ENCODE data around the gene CLTB.

Gene CLTB

GRCh38 chr5:176382721-176383120 is 33.6 kb downstream of the CLTB start:
- Histone ChIP-seq H3K27me3 (ENCODE audit: control insufficient read depth, insufficient read depth, low read length) (no peaks in the 10 kb centered on the region), H3K4me3 (ENCODE audit: low read length) (no peak overlapping the region), H3K9me3 (ENCODE audit: control insufficient read depth, insufficient read depth, low read length) (no peaks in the 10 kb centered on the region), H3K36me3 (ENCODE audit: control insufficient read depth, insufficient read depth, low read length) (peaks cover 26% of the 10 kb centered on the region), H3K27ac (ENCODE audit: low read length) (no peak overlapping the region), H3K4me1 (ENCODE audit: control insufficient read depth, insufficient read depth, low read length) (no peaks in the 10 kb centered on the region)
- DNase-seq (ENCODE audit: low read depth, low spot score), result no peak
- WGBS (ENCODE audit: insufficient coverage, insufficient read length), result no CpG with 5 or more reads among the region's 3 CpGs

- no CpG with 5 or more reads among the region's 3 CpGs for WGBS (ENCODE audit: insufficient coverage, insufficient read length)
- no peak for DNase-seq (ENCODE audit: low read depth, low spot score)
- no peaks in the 10 kb centered on the region for H3K9me3 ChIP-seq (ENCODE audit: control insufficient read depth, insufficient read depth, low read length)
- H3K27me3 ChIP-seq (ENCODE audit: control insufficient read depth, insufficient read depth, low read length), result no peaks in the 10 kb centered on the region
- no peaks in the 10 kb centered on the region for H3K4me1 ChIP-seq (ENCODE audit: control insufficient read depth, insufficient read depth, low read length)
- no peak overlapping the region for H3K27ac ChIP-seq (ENCODE audit: low read length)
- H3K36me3 ChIP-seq (ENCODE audit: control insufficient read depth, insufficient read depth, low read length), result peaks cover 26% of the 10 kb centered on the region
- no peak overlapping the region for H3K4me3 ChIP-seq (ENCODE audit: low read length)
Measured at GRCh38 chr5:176381979-176382378, 34.4 kb downstream of the CLTB start.

- no peaks in the 10 kb centered on the region for H3K4me1 ChIP-seq (ENCODE audit: control insufficient read depth, insufficient read depth, low read length)
- H3K36me3 ChIP-seq (ENCODE audit: control insufficient read depth, insufficient read depth, low read length), result peaks cover 26% of the 10 kb centered on the region
- DNase-seq (ENCODE audit: low read depth, low spot score), result no peak
- H3K27me3 ChIP-seq (ENCODE audit: control insufficient read depth, insufficient read depth, low read length), result no peaks in the 10 kb centered on the region
- H3K9me3 ChIP-seq (ENCODE audit: control insufficient read depth, insufficient read depth, low read length), result no peaks in the 10 kb centered on the region
- no peak overlapping the region for H3K27ac ChIP-seq (ENCODE audit: low read length)
- no CpG with 5 or more reads among the region's 3 CpGs for WGBS (ENCODE audit: insufficient coverage, insufficient read length)
- H3K4me3 ChIP-seq (ENCODE audit: low read length), result no peak overlapping the region
Measured at GRCh38 chr5:176381423-176381822, 34.9 kb downstream of the CLTB start.

- no CpG with 5 or more reads among the region's 3 CpGs for WGBS (ENCODE audit: insufficient coverage, insufficient read length)
- peaks cover 19% of the 10 kb centered on the region for H3K36me3 ChIP-seq (ENCODE audit: control insufficient read depth, insufficient read depth, low read length)
- H3K27me3 ChIP-seq (ENCODE audit: control insufficient read depth, insufficient read depth, low read length), result no peaks in the 10 kb centered on the region
- H3K4me3 ChIP-seq (ENCODE audit: low read length), result no peak overlapping the region
- no peak for DNase-seq (ENCODE audit: low read depth, low spot score)
- no peaks in the 10 kb centered on the region for H3K4me1 ChIP-seq (ENCODE audit: control insufficient read depth, insufficient read depth, low read length)
- H3K27ac ChIP-seq (ENCODE audit: low read length), result no peak overlapping the region
- no peaks in the 10 kb centered on the region for H3K9me3 ChIP-seq (ENCODE audit: control insufficient read depth, insufficient read depth, low read length)
Measured at GRCh38 chr5:176379881-176380280, 36.5 kb downstream of the CLTB start.

- Histone ChIP-seq H3K9me3 (ENCODE audit: control insufficient read depth, insufficient read depth, low read length) (no peaks in the 10 kb centered on the region), H3K36me3 (ENCODE audit: control insufficient read depth, insufficient read depth, low read length) (peaks cover 2% of the 10 kb centered on the region; the same call in 1 of the 2 replicates), H3K4me3 (ENCODE audit: low read length) (no peak overlapping the region), H3K27me3 (ENCODE audit: control insufficient read depth, insufficient read depth, low read length) (no peaks in the 10 kb centered on the region), H3K4me1 (ENCODE audit: control insufficient read depth, insufficient read depth, low read length) (no peaks in the 10 kb centered on the region), H3K27ac (ENCODE audit: low read length) (no peak overlapping the region)
- no peak for DNase-seq (ENCODE audit: low read depth, low spot score)
- WGBS (ENCODE audit: insufficient coverage, insufficient read length), result no CpG with 5 or more reads among the region's 7 CpGs
Measured at GRCh38 chr5:176373100-176373818, 43.1 kb downstream of the CLTB start.

- no CpG with 5 or more reads among the region's 13 CpGs for WGBS (ENCODE audit: insufficient coverage, insufficient read length)
- Histone ChIP-seq H3K27ac (ENCODE audit: low read length) (no peak overlapping the region), H3K27me3 (ENCODE audit: control insufficient read depth, insufficient read depth, low read length) (no peaks in the 10 kb centered on the region), H3K4me1 (ENCODE audit: control insufficient read depth, insufficient read depth, low read length) (no peaks in the 10 kb centered on the region), H3K4me3 (ENCODE audit: low read length) (no peak overlapping the region), H3K36me3 (ENCODE audit: control insufficient read depth, insufficient read depth, low read length) (peaks cover 2% of the 10 kb centered on the region; the same call in 1 of the 2 replicates), H3K9me3 (ENCODE audit: control insufficient read depth, insufficient read depth, low read length) (no peaks in the 10 kb centered on the region)
- DNase-seq (ENCODE audit: low read depth, low spot score), result no peak
Measured at GRCh38 chr5:176371621-176372539, 44.5 kb downstream of the CLTB start.

GRCh38 chr5:176369934-176370711 is 46.2 kb downstream of the CLTB start:
- no CpG with 5 or more reads among the region's 8 CpGs for WGBS (ENCODE audit: insufficient coverage, insufficient read length)
- H3K4me3 ChIP-seq (ENCODE audit: low read length), result no peak overlapping the region

GRCh38 chr5:176368726-176369125 is 47.6 kb downstream of the CLTB start:
- H3K9me3 ChIP-seq (ENCODE audit: control insufficient read depth, insufficient read depth, low read length), result no peaks in the 10 kb centered on the region
- no CpG with 5 or more reads among the region's 13 CpGs for WGBS (ENCODE audit: insufficient coverage, insufficient read length)

More at GRCh38 chr5:176369934-176370711, 46.2 kb downstream of the CLTB start:
- peaks cover 6% of the 10 kb centered on the region; the same call in 1 of the 2 replicates for H3K27me3 ChIP-seq (ENCODE audit: control insufficient read depth, insufficient read depth, low read length)
- H3K27ac ChIP-seq (ENCODE audit: low read length), result no peak overlapping the region
- DNase-seq (ENCODE audit: low read depth, low spot score), result no peak
- no peaks in the 10 kb centered on the region for H3K9me3 ChIP-seq (ENCODE audit: control insufficient read depth, insufficient read depth, low read length)
- H3K36me3 ChIP-seq (ENCODE audit: control insufficient read depth, insufficient read depth, low read length), result peaks cover 2% of the 10 kb centered on the region; the same call in 1 of the 2 replicates
- H3K4me1 ChIP-seq (ENCODE audit: control insufficient read depth, insufficient read depth, low read length), result 0 out of 2 replicates have a peak, but pooled peaks cover 3% of the 10 kb centered on the region

GRCh38 chr5:176366232-176366894 is 50.0 kb downstream of the CLTB start:
- no CpG with 5 or more reads among the region's 38 CpGs for WGBS (ENCODE audit: insufficient coverage, insufficient read length)
- no peaks in the 10 kb centered on the region for H3K9me3 ChIP-seq (ENCODE audit: control insufficient read depth, insufficient read depth, low read length)
- no peak for DNase-seq (ENCODE audit: low read depth, low spot score)
- peaks cover 13% of the 10 kb centered on the region for H3K27me3 ChIP-seq (ENCODE audit: control insufficient read depth, insufficient read depth, low read length)
- H3K27ac ChIP-seq (ENCODE audit: low read length), result no peak overlapping the region
- peak overlapping the region; percentile 93; the same call in 1 of the 2 replicates for H3K4me3 ChIP-seq (ENCODE audit: low read length)
- H3K4me1 ChIP-seq (ENCODE audit: control insufficient read depth, insufficient read depth, low read length), result 0 out of 2 replicates have a peak, but pooled peaks cover 3% of the 10 kb centered on the region
- peaks cover 2% of the 10 kb centered on the region; the same call in 1 of the 2 replicates for H3K36me3 ChIP-seq (ENCODE audit: control insufficient read depth, insufficient read depth, low read length)

More at GRCh38 chr5:176368726-176369125, 47.6 kb downstream of the CLTB start:
- Histone ChIP-seq H3K4me1 (ENCODE audit: control insufficient read depth, insufficient read depth, low read length) (0 out of 2 replicates have a peak, but pooled peaks cover 3% of the 10 kb centered on the region), H3K36me3 (ENCODE audit: control insufficient read depth, insufficient read depth, low read length) (peaks cover 2% of the 10 kb centered on the region; the same call in 1 of the 2 replicates), H3K27ac (ENCODE audit: low read length) (no peak overlapping the region), H3K27me3 (ENCODE audit: control insufficient read depth, insufficient read depth, low read length) (peaks cover 11% of the 10 kb centered on the region), H3K4me3 (ENCODE audit: low read length) (no peak overlapping the region)
- no peak for DNase-seq (ENCODE audit: low read depth, low spot score)

Data from iPS DF 6.9 (cell line).